GM12878 (cell line): Measurements from ENCODE around the gene SPIB. TPM values are rescaled to one million over a fixed set of nuclear protein-coding genes. Genes with fewer than 3 reads are reported as not detected.

Experiments
- ATAC-seq: fragments of 200-7000 bp; cut with Tn5 transposase; 3 replicates; pipeline ENCODE4 v1.9.1; 2020; ENCODE audit warnings: mild to moderate bottlenecking, moderate library complexity
- BruUV-seq: library from RNA; stranded (reverse); fragments of 400-500 nt; replicated peaks from 2 replicates; lab custom pipeline; 2021; lab: Mats Ljungman, UMichigan
- CTCF ChIA-PET: fragments of 300-600 bp; sonication (Branson Sonifier 250); formaldehyde crosslinking; extraction: SDS; loops from one replicate; lab custom pipeline; 2021; ENCODE audit warnings: inconsistent platforms; lab: Yijun Ruan, JAX
- POLR2A ChIA-PET: fragments of 350-600 bp; formaldehyde crosslinking; extraction: SDS; loops from one replicate; lab custom pipeline; 2021; ENCODE audit warnings: inconsistent platforms; lab: Charles Lee
- RAD21 ChIA-PET: fragments of 300-600 bp; sonication (Branson Sonifier 250); formaldehyde crosslinking; loops from one replicate; lab custom pipeline; 2023; ENCODE audit warnings: antibody characterized with exemption; ENCODE audit not compliant: unreplicated experiment; lab: Charles Lee
- SMC1A ChIA-PET: fragments of 300-600 bp; sonication (Branson Sonifier 250); formaldehyde crosslinking; loops from one replicate; lab custom pipeline; 2023; ENCODE audit not compliant: unreplicated experiment, uncharacterized antibody; lab: Charles Lee
- DNase-seq: peaks from one replicate; pipeline ENCODE4 v3.0.0-alpha.2; 2011; ENCODE audit warnings: low read depth, low spot score
- FAIRE-seq: peaks from 3 replicates; lab custom pipeline; 2011; peaks lifted over from hg19 to GRCh38; lab: Jason Lieb, UNC
- H2AFZ ChIP-seq: 2 replicates; pipeline ENCODE4 v1.6.0; 2011; ENCODE audit warnings: low read depth, low read length, control low read depth; ENCODE audit not compliant: control insufficient read depth
- H3K27ac ChIP-seq: 2 replicates; pipeline ENCODE4 v1.5.1; 2011; ENCODE audit warnings: control low read depth; ENCODE audit not compliant: control insufficient read depth, insufficient read depth
- H3K27me3 ChIP-seq, 2 experiments: replicated peaks in 1 of 2; 2 replicates each; pipeline versions ENCODE4 v1.6.0 to v1.6.1; 2011; ENCODE audit warnings: low read length in 1 of 2; ENCODE audit not compliant: control insufficient read depth in 2 of 2, insufficient read depth in 2 of 2
- H3K36me3 ChIP-seq, 2 experiments: 2 replicates each; pipeline ENCODE4 v1.5.1; 2011; ENCODE audit warnings: low read length in 1 of 2; ENCODE audit not compliant: control insufficient read depth in 2 of 2, insufficient read depth in 2 of 2
- H3K4me1 ChIP-seq: 2 replicates; pipeline ENCODE4 v1.6.1; 2011; ENCODE audit warnings: mild to moderate bottlenecking, low read length, moderate library complexity, mixed read lengths; ENCODE audit not compliant: control insufficient read depth, insufficient read depth
- H3K4me2 ChIP-seq: 2 replicates; pipeline ENCODE4 v1.6.0; 2011; ENCODE audit warnings: control low read depth; ENCODE audit not compliant: control insufficient read depth, insufficient read depth
- H3K4me3 ChIP-seq: fragments of 200-600 bp; sonication (generic); 2 replicates; pipeline ENCODE4 v1.5.1; 2016
- H3K79me2 ChIP-seq: 2 replicates; pipeline ENCODE4 v1.6.0; 2011; ENCODE audit warnings: low read length; ENCODE audit not compliant: control insufficient read depth, insufficient read depth
- H3K9ac ChIP-seq: 2 replicates; pipeline ENCODE4 v1.8.0; 2011; ENCODE audit warnings: low read length, control low read depth, mixed read lengths; ENCODE audit not compliant: control insufficient read depth, insufficient read depth
- H3K9me3 ChIP-seq: replicated peaks from 3 replicates; pipeline ENCODE4 v1.5.1; 2011; ENCODE audit warnings: mild to moderate bottlenecking, low read length; ENCODE audit not compliant: control insufficient read depth, insufficient read depth
- H4K20me1 ChIP-seq: 2 replicates; pipeline ENCODE4 v1.6.0; 2011; ENCODE audit not compliant: control insufficient read depth, insufficient read depth
- BACH1 ChIP-seq: fragments of 450-650 bp; IDR thresholded peaks from 2 replicates; pipeline ENCODE4 v1.6.1; 2017; ENCODE audit warnings: mild to moderate bottlenecking, borderline replicate concordance
- FOXM1 ChIP-seq: IDR thresholded peaks from 2 replicates; pipeline ENCODE4 v1.6.1; 2012; ENCODE audit warnings: low read depth, mild to moderate bottlenecking, inconsistent platforms, low read length, moderate library complexity
- GATAD2B ChIP-seq: fragments of 450-650 bp; conservative IDR thresholded peaks from 2 replicates; pipeline ENCODE4 v1.6.1; 2017; ENCODE audit warnings: low read depth, mild to moderate bottlenecking, moderate library complexity
- MXI1 ChIP-seq: fragments of 150-350 bp; IDR thresholded peaks from 2 replicates; pipeline ENCODE4 v1.6.1; 2011; ENCODE audit warnings: low read depth, mild to moderate bottlenecking, inconsistent platforms, low read length, improper control_type of control experiment
- POLR2AphosphoS2 ChIP-seq: IDR thresholded peaks from 2 replicates; pipeline ENCODE4 v1.6.1; 2011; ENCODE audit warnings: low read depth, mild to moderate bottlenecking, low read length, improper control_type of control experiment, moderate library complexity
- WGBS: methylation state at CpG from one replicate; pipeline ENCODE4 v1.1.6; 2016; ENCODE audit warnings: low lambda C conversion rate; ENCODE audit not compliant: insufficient replicate concordance, insufficient coverage; ENCODE audit errors: missing lambda C conversion rate; 5-methylcytosine and 5-hydroxymethylcytosine counted together
- in situ Hi-C: fragments of 300-500 bp; cut with MboI; formaldehyde crosslinking; loops from 9 replicates; pipeline ENCODE4 v1.14.3; 2018; ENCODE audit warnings: mixed read lengths
- intact Hi-C: fragments of 100-400 bp; cut with micrococcal nuclease; formaldehyde crosslinking; loops from one replicate; pipeline ENCODE4 v1.14.2; 2022; ENCODE audit not compliant: unreplicated experiment
- polyA plus RNA-seq, 11 experiments: library from polyadenylated mRNA; depleted of rRNA in 4 of 11; unstranded in 6 of 11; stranded (reverse) in 5 of 11; fragments of >200 nt; fragmentation: Nextera tagmentation in 4 of 11; fragmentation: Illumina TruSeq in 1 of 11; extraction: Ambion mirVana in 4 of 11; extraction: Trizol in 1 of 11; gene quantifications; 1 replicate in 1 of 11; 2 replicates in 10 of 11; pipeline versions ENCODE4 v1.2.1 to v1.2.3, GENCODE V29; 2011 to 2016; ENCODE audit warnings: inconsistent platforms in 2 of 11, missing spikeins in 2 of 11, low read depth in 1 of 11
- total RNA-seq, 4 experiments: library from RNA; depleted of rRNA in 3 of 4; stranded (reverse); fragments of >200 nt in 3 of 4; fragmentation: Illumina TruSeq in 1 of 4; extraction: Trizol in 1 of 4; gene quantifications; 2 replicates each; pipeline versions ENCODE4 v1.2.1 to v1.2.3, GENCODE V29; 2013 to 2021
- TF ChIP-seq, protein P1 (sequence below): fragments of 450-650 bp; IDR thresholded peaks from 2 replicates; pipeline ENCODE4 v1.6.1; 2017; ENCODE audit warnings: low read depth, mild to moderate bottlenecking, moderate library complexity
- TF ChIP-seq, protein P2 (sequence below): fragments of 450-650 bp; IDR thresholded peaks from 2 replicates; pipeline ENCODE4 v1.6.1; 2018; ENCODE audit warnings: mild to moderate bottlenecking, low read depth, moderate library complexity; ENCODE audit not compliant: partially characterized antibody
- TF ChIP-seq, protein P3 (sequence below): fragments of 450-650 bp; conservative IDR thresholded peaks from 2 replicates; pipeline ENCODE4 v1.6.1; 2017; ENCODE audit warnings: mild to moderate bottlenecking, moderate library complexity
- TF ChIP-seq, protein P4 (sequence below): IDR thresholded peaks from 2 replicates; pipeline ENCODE4 v1.6.1; 2011; ENCODE audit warnings: borderline replicate concordance, low read depth, mild to moderate bottlenecking, moderate library complexity, mixed read lengths, low read length; ENCODE audit not compliant: insufficient read depth; ENCODE audit errors: extremely low read length

SPIB gene
- total and polyA plus RNA-seq, 10 of the 15 experiments (the other 5 are each of a cell fraction or from before 2014, with no cell fraction given) = 3.5 to 123 (median 56.0) TPM

DNA sequence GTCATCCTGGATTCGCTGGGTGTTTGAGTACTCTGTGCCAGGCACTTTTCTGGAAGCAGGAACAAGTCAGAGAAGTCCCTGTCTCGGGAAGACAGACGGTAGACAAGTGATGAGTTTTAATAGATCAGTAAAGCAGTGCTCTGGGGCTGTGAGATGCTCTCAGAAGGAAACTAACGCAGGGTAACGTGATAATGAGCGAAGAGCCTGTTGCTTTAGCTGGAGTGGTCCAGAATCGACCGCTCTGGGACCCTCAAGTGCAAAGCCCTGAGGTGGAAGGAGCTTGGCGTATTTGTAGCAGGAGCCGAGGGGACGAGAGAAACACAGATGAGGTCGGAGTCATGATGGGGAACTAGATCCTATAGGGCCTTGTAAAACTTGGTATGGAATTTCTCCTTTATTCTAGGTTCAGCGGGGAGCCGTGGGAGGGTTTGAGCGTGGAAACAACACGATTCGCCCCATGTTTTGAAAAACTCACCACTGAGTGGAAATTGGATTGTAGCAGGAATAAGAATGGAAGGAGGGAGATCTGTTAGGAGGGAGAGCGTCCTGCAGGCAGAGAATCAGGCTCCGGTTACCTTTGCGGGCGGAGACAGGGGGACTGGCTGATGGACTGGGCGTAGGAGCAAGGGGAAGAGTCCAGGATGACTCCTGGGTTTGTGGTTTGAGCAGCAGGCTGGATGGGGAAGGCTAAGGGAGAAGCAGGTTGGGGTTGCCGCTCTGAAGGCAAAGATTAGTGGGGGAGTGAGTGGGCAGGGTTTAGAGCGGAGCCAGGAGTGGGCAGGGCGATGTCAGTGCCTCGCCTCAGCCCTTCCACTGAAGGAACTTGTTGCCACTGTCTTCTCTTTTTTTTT, 33.8 kb upstream of the SPIB start:
- Histone ChIP-seq H3K9ac (peak overlapping the region; percentile 93), H4K20me1 (no peaks in the 10 kb centered on the region), H2AFZ (peak overlapping the region; percentile 72), H3K4me3 (peak overlapping the region; percentile 77), H3K27ac (peak overlapping the region; percentile 78), H3K4me1 (peaks cover 3% of the 10 kb centered on the region; the same call in 1 of the 2 replicates), H3K27me3 (no peaks in the 10 kb centered on the region), H3K9me3 (no peaks in the 10 kb centered on the region), H3K79me2 (peaks cover 24% of the 10 kb centered on the region), H3K4me2 (peak overlapping the region; percentile 97), H3K36me3 (peaks cover 9 to 12% of the 10 kb centered on the region in 2 experiments; a peak in 3 of 4 replicates)
- in situ Hi-C loops (no loop called here), intact Hi-C loops (loop anchor here (2.0 kb wide), 1 partner anchor 30 kb away; no protein-coding TSS in a partner anchor)
- ChIA-PET SMC1A (interaction anchor here (1.0 to 2.6 kb wide), 6 partner anchors 9 to 537 kb away, joined by 3 to 8 read pairs (median 5); partner anchors contain the start of gene NR1H2), POLR2A (interaction anchor here (0.6 to 1.9 kb wide), 8 partner anchors 9 to 801 kb away, joined by 3 to 9 read pairs (median 5); partner anchors contain the start of genes KCNC3, NR1H2 and SPIB), RAD21 (interaction anchor here (0.7 to 1.9 kb wide), 9 partner anchors 14 to 399 kb away, joined by 3 to 8 read pairs (median 4); partner anchors contain the start of gene SPIB), CTCF (interaction anchor here (0.9 to 2.9 kb wide), 6 partner anchors 23 to 237 kb away, joined by 3 to 17 read pairs (median 4); no protein-coding TSS in a partner anchor)
- under 1% methylated on average over 26 of the region's 26 CpGs for WGBS
- FAIRE-seq = peak; percentile 31
- no peak for DNase-seq
- TSS peak; percentile 67 for BruUV-seq
- ATAC-seq = peak; percentile 7
- TF ChIP-seq GATAD2B (no peak), POLR2AphosphoS2 (no peak), BACH1 (no peak), FOXM1 (no peak), MXI1 (peak; percentile 44; the same call in 1 of the 2 replicates)
- TF ChIP-seq, protein P1, sequence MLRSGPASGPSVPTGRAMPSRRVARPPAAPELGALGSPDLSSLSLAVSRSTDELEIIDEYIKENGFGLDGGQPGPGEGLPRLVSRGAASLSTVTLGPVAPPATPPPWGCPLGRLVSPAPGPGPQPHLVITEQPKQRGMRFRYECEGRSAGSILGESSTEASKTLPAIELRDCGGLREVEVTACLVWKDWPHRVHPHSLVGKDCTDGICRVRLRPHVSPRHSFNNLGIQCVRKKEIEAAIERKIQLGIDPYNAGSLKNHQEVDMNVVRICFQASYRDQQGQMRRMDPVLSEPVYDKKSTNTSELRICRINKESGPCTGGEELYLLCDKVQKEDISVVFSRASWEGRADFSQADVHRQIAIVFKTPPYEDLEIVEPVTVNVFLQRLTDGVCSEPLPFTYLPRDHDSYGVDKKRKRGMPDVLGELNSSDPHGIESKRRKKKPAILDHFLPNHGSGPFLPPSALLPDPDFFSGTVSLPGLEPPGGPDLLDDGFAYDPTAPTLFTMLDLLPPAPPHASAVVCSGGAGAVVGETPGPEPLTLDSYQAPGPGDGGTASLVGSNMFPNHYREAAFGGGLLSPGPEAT = no peak
- TF ChIP-seq, protein P2, sequence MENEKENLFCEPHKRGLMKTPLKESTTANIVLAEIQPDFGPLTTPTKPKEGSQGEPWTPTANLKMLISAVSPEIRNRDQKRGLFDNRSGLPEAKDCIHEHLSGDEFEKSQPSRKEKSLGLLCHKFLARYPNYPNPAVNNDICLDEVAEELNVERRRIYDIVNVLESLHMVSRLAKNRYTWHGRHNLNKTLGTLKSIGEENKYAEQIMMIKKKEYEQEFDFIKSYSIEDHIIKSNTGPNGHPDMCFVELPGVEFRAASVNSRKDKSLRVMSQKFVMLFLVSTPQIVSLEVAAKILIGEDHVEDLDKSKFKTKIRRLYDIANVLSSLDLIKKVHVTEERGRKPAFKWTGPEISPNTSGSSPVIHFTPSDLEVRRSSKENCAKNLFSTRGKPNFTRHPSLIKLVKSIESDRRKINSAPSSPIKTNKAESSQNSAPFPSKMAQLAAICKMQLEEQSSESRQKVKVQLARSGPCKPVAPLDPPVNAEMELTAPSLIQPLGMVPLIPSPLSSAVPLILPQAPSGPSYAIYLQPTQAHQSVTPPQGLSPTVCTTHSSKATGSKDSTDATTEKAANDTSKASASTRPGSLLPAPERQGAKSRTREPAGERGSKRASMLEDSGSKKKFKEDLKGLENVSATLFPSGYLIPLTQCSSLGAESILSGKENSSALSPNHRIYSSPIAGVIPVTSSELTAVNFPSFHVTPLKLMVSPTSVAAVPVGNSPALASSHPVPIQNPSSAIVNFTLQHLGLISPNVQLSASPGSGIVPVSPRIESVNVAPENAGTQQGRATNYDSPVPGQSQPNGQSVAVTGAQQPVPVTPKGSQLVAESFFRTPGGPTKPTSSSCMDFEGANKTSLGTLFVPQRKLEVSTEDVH = no peak
- TF ChIP-seq, protein P3, sequence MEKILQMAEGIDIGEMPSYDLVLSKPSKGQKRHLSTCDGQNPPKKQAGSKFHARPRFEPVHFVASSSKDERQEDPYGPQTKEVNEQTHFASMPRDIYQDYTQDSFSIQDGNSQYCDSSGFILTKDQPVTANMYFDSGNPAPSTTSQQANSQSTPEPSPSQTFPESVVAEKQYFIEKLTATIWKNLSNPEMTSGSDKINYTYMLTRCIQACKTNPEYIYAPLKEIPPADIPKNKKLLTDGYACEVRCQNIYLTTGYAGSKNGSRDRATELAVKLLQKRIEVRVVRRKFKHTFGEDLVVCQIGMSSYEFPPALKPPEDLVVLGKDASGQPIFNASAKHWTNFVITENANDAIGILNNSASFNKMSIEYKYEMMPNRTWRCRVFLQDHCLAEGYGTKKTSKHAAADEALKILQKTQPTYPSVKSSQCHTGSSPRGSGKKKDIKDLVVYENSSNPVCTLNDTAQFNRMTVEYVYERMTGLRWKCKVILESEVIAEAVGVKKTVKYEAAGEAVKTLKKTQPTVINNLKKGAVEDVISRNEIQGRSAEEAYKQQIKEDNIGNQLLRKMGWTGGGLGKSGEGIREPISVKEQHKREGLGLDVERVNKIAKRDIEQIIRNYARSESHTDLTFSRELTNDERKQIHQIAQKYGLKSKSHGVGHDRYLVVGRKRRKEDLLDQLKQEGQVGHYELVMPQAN = 0 out of 2 replicates have a peak, but pooled peaks have one; percentile 41
- TF ChIP-seq, protein P4, sequence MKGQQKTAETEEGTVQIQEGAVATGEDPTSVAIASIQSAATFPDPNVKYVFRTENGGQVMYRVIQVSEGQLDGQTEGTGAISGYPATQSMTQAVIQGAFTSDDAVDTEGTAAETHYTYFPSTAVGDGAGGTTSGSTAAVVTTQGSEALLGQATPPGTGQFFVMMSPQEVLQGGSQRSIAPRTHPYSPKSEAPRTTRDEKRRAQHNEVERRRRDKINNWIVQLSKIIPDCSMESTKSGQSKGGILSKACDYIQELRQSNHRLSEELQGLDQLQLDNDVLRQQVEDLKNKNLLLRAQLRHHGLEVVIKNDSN = peak; percentile 12
